ENCODE results near the gene SV2C. TPM values are rescaled to one million over a fixed set of nuclear protein-coding genes. Genes with fewer than 3 reads are reported as not detected.

Gene SV2C
- total and polyA plus RNA-seq, 5 experiments from 2014 or later, result not detected

DNA sequence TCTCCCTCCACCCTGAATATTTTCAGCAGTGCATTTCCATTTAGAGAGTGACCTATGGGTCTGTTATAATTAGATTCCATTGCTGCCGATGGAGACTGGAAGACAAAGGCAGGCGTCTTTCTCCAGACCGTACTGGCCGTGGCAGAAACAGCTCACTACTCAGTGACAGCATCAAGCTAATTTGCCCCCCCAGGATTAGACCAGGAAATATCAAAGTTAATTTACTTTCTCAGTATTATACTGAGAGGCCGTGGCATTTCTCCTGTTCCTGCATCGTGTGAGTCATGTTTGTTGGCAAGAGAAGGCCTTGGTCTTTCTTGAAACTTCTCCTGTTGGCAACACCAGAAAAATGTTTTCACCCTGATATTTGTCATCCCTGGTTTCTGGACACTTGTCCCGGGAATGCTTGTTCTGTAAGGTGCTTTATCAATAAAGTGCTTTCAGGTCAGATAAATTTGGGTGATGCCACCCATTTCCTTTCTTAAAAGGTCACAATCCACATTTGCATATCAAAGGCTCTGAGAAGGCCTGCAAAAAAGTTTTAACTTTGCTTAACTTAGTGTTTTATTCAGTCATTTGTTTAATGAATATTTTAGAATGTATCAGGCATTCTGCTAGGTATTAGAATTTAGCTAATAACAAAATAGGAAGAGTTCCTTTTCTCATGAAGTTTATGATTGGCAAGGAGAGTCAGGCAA lies 28.4 kb downstream of the SV2C start:
- peaks cover 0 to 3% (median under 1%) of the 10 kb centered on the region in 4 donors for H3K4me1 Mint-ChIP-seq
- no peaks in the 10 kb centered on the region for H3K36me3 Mint-ChIP-seq
- DNase-seq (no peak), ATAC-seq (no peak)
- no peaks in the 10 kb centered on the region for H3K9me3 Mint-ChIP-seq
- POLR2A ChIA-PET, result no interaction called here
- H3K27me3 Mint-ChIP-seq, result peaks cover 21 to 46% (median 27%) of the 10 kb centered on the region in 5 donors
- H3K4me3 Mint-ChIP-seq, result no peak overlapping the region
- no peak overlapping the region for H3K27ac Mint-ChIP-seq

GRCh38 chr5:76113103-76113502 lies 29.9 kb downstream of the SV2C start:
- no peak for ATAC-seq
- Mint-ChIP-seq H3K27ac (no peak overlapping the region), H3K36me3 (no peaks in the 10 kb centered on the region), H3K4me3 (no peak overlapping the region), H3K4me1 (peaks cover 0 to 3% (median 0%) of the 10 kb centered on the region in 4 donors), H3K9me3 (no peaks in the 10 kb centered on the region), H3K27me3 (peaks cover 18 to 46% (median 24%) of the 10 kb centered on the region in 5 donors)
- no peak for DNase-seq
- POLR2A ChIA-PET, result interaction anchor here (0.6 kb wide), 1 partner anchor 289 kb away, joined by 3 read pairs; no protein-coding TSS in a partner anchor

- no peak for DNase-seq
- no peaks in the 10 kb centered on the region for H3K9me3 Mint-ChIP-seq
- H3K4me1 Mint-ChIP-seq, result peaks cover 0 to 3% (median 0%) of the 10 kb centered on the region in 4 donors
- H3K36me3 Mint-ChIP-seq, result no peaks in the 10 kb centered on the region
- POLR2A ChIA-PET, result no interaction called here
- no peak for ATAC-seq
- peaks cover 15 to 43% (median 23%) of the 10 kb centered on the region in 5 donors for H3K27me3 Mint-ChIP-seq
- H3K4me3 Mint-ChIP-seq, result no peak overlapping the region
- H3K27ac Mint-ChIP-seq, result no peak overlapping the region
Measured at GRCh38 chr5:76114179-76114851, 31.1 kb downstream of the SV2C start.

DNA sequence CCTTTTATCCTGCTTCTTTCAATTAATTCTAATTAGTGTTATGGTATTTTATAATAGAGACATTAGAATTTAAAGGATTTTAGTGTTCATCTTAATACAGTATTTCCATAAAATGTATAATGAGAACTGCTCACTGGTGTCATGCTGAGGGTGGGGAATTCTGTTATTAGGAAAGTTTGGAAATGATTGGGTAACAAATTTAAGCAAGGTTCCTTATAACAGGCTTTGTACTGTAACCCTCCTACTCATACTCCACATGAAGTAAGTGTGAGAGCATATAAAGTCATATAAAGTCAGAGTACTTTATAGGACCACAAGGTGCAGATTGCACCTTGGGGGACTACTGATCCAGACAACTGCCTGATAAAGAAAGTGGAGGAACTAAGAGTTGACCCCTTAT lies 42.2 kb downstream of the SV2C start:
- no peak overlapping the region for H3K27ac Mint-ChIP-seq
- no peaks in the 10 kb centered on the region for H3K4me1 Mint-ChIP-seq
- ATAC-seq (no peak), DNase-seq (no peak)
- no peak overlapping the region for H3K4me3 Mint-ChIP-seq
- H3K27me3 Mint-ChIP-seq, result peaks cover 11 to 41% (median 15%) of the 10 kb centered on the region in 5 donors
- H3K36me3 Mint-ChIP-seq, result no peaks in the 10 kb centered on the region
- peaks cover 0 to 9% (median 0%) of the 10 kb centered on the region in 9 donors for H3K9me3 Mint-ChIP-seq
- POLR2A ChIA-PET, result no interaction called here

GRCh38 chr5:76125888-76126287 lies 42.7 kb downstream of the SV2C start:
- Mint-ChIP-seq H3K4me1 (no peaks in the 10 kb centered on the region), H3K27me3 (peaks cover 11 to 46% (median 20%) of the 10 kb centered on the region in 5 donors), H3K4me3 (no peak overlapping the region), H3K9me3 (peaks cover 0 to 9% (median 0%) of the 10 kb centered on the region in 9 donors), H3K36me3 (no peaks in the 10 kb centered on the region), H3K27ac (no peak overlapping the region)
- POLR2A ChIA-PET, result no interaction called here
- ATAC-seq (no peak), DNase-seq (no peak)

DNA sequence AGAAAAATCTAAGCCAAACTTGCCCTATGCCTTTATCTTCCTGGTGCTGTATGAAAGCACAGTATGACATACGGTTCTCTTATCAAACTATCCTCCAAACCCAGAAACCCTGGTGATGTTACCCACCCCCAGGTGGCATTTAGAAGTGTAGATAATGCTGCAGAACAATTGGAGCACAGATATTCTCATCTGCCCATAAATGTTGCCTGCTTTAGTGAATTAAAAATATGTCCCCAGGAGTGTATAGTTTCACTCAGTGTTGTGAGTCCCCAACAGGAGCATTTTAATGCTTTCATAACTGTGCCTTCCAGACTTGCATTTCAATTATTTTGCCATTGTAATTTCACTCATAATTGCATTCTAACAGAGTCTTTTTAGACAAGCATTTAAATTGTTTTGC lies 50.8 kb downstream of the SV2C start:
- Mint-ChIP-seq H3K27ac (no peak overlapping the region), H3K9me3 (no peaks in the 10 kb centered on the region), H3K36me3 (no peaks in the 10 kb centered on the region), H3K4me1 (no peaks in the 10 kb centered on the region), H3K4me3 (no peak overlapping the region), H3K27me3 (peaks cover 11 to 49% (median 16%) of the 10 kb centered on the region in 5 donors)
- DNase-seq (no peak), ATAC-seq (no peak)
- POLR2A ChIA-PET, result no interaction called here

- DNase-seq (no peak), ATAC-seq (no peak)
- Mint-ChIP-seq H3K36me3 (no peaks in the 10 kb centered on the region), H3K27ac (no peak overlapping the region), H3K4me1 (no peaks in the 10 kb centered on the region), H3K9me3 (no peaks in the 10 kb centered on the region), H3K4me3 (no peak overlapping the region), H3K27me3 (peaks cover 13 to 49% (median 20%) of the 10 kb centered on the region in 5 donors)
- POLR2A ChIA-PET, result interaction anchor here (0.6 kb wide), 1 partner anchor 137 kb away, joined by 3 read pairs; no protein-coding TSS in a partner anchor
Measured at GRCh38 chr5:76134646-76135045, 51.5 kb downstream of the SV2C start.

- Mint-ChIP-seq H3K36me3 (no peaks in the 10 kb centered on the region), H3K27ac (no peak overlapping the region), H3K9me3 (no peaks in the 10 kb centered on the region), H3K4me3 (no peak overlapping the region), H3K4me1 (no peaks in the 10 kb centered on the region), H3K27me3 (peaks cover 15 to 28% (median 16%) of the 10 kb centered on the region in 5 donors)
- DNase-seq (no peak), ATAC-seq (no peak)
- POLR2A ChIA-PET, result no interaction called here
Measured at GRCh38 chr5:76137887-76138542, 54.8 kb downstream of the SV2C start.

DNA sequence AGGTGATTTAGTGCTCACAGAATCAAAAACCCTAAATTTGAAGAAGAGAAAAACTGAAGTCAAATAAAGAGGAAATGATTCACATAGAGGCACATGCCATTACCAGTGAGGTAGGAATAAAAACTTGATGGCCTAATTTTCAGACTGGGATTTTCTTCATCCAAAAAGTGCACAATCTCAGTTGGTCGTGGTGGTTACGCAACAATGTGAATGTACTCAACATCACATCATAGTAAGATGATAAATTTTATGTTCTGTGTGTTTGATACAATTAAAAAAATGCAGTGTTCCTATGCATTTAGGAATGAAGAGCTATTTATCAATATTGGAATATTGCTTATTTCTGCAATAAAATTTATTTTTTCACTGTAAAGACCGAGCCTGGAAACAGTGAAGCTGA lies 60.7 kb downstream of the SV2C start:
- ATAC-seq (no peak), DNase-seq (no peak)
- H3K36me3 Mint-ChIP-seq, result no peaks in the 10 kb centered on the region
- H3K9me3 Mint-ChIP-seq, result no peaks in the 10 kb centered on the region
- no peak overlapping the region for H3K27ac Mint-ChIP-seq
- H3K4me3 Mint-ChIP-seq, result no peak overlapping the region
- POLR2A ChIA-PET, result no interaction called here
- no peaks in the 10 kb centered on the region for H3K4me1 Mint-ChIP-seq
- peaks cover 0 to 15% (median 4%) of the 10 kb centered on the region in 5 donors for H3K27me3 Mint-ChIP-seq

DNA sequence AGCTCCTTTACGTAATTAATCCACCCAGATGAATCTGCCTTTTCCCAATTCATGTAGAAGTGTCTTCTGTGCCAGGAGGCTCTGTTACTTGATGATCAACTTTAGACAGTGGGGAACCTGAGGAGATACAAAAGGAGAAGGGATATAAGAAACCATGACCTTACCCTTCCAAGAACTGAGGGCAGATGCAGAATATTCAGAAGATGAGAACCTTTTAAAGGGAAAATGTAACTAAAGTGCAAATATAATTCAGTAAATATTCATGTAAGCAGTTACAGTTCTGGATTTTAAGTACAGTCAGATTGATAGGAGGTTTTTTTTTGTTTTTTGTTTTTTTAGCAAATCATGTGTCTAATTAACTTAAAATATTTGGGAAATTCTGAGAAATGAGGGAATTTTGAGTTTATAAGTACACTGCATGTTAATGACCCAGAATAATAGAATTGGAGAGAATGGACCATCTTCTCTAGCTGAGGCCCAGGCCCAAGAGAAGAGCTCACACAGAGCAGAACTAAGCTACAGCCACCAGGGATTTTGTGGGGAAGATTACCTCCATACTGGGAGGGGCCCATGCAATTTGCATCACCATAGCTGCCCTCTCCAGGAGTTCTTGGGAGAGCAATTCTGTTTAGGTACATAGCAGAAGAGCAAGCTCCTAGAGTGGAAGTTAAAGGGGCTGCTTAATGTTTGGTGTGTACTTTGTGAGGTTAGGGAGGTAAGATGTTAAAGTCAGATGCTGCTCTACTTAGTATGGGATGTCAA lies 61.5 kb downstream of the SV2C start:
- no peaks in the 10 kb centered on the region for H3K9me3 Mint-ChIP-seq
- POLR2A ChIA-PET, result interaction anchor here (0.5 kb wide), 1 partner anchor 888 kb away, joined by 3 read pairs; no protein-coding TSS in a partner anchor
- no peak overlapping the region for H3K27ac Mint-ChIP-seq
- H3K36me3 Mint-ChIP-seq, result no peaks in the 10 kb centered on the region
- DNase-seq (no peak), ATAC-seq (no peak)
- H3K27me3 Mint-ChIP-seq, result peaks cover 0 to 11% (median 0%) of the 10 kb centered on the region in 5 donors
- no peaks in the 10 kb centered on the region for H3K4me1 Mint-ChIP-seq
- no peak overlapping the region for H3K4me3 Mint-ChIP-seq

- ATAC-seq (no peak), DNase-seq (no peak)
- no peaks in the 10 kb centered on the region for H3K36me3 Mint-ChIP-seq
Measured at GRCh38 chr5:76145945-76146344, 62.8 kb downstream of the SV2C start.

DNA sequence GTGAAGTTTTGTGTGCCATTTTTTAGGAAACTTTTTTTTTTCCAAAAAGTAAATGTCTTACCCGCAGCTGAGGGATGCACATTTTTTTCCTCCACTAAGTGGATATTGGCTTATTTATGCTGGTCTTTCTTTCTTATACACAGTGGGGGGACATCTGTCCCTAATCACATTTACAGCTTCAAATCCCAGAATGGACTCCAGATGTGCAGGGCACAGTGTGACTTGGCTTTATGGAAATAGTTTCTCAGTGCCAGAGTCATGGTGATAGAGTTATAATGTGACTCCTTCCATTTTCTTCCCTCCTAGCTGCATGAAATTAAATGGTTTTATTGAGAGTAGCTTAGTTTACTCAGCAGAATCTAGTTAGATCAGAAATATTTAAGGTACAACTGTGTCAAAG lies 66.5 kb downstream of the SV2C start:
- H3K9me3 Mint-ChIP-seq, result no peaks in the 10 kb centered on the region
- H3K4me1 Mint-ChIP-seq, result no peaks in the 10 kb centered on the region
- DNase-seq (no peak), ATAC-seq (no peak)
- POLR2A ChIA-PET, result no interaction called here
- no peak overlapping the region for H3K27ac Mint-ChIP-seq
- H3K4me3 Mint-ChIP-seq, result no peak overlapping the region
- H3K27me3 Mint-ChIP-seq, result peaks cover 3 to 36% (median 15%) of the 10 kb centered on the region in 5 donors
- no peaks in the 10 kb centered on the region for H3K36me3 Mint-ChIP-seq

More at GRCh38 chr5:76145945-76146344, 62.8 kb downstream of the SV2C start:
- no peaks in the 10 kb centered on the region for H3K4me1 Mint-ChIP-seq
- POLR2A ChIA-PET, result no interaction called here
- H3K27ac Mint-ChIP-seq, result no peak overlapping the region
- H3K27me3 Mint-ChIP-seq, result peaks cover 0 to 4% (median 3%) of the 10 kb centered on the region in 5 donors
- no peaks in the 10 kb centered on the region for H3K9me3 Mint-ChIP-seq
- no peak overlapping the region for H3K4me3 Mint-ChIP-seq
